ENCODE measurements around the gene KYAT1. TPM values are rescaled to one million over a fixed set of nuclear protein-coding genes. Genes with fewer than 3 reads are reported as not detected.
"Not testable (repeated sequence)": the region's sequence is repeated elsewhere in the genome, so short reads cannot be mapped to it uniquely, and the experiment has no call there.

The KYAT1 gene
- total RNA-seq, 2 experiments from 2014 or later, result 17.0 to 18.6 TPM

GRCh38 chr9:128847803-128848202, 33.9 kb downstream of the KYAT1 start:
- Mint-ChIP-seq H3K4me1 (ENCODE audit: low read depth) (no peaks in the 10 kb centered on the region), H3K27me3 (no peaks in the 10 kb centered on the region), H3K36me3 (ENCODE audit: low read depth) (peaks cover 16% of the 10 kb centered on the region), H3K27ac (no peak overlapping the region), H3K4me3 (no peak overlapping the region), H3K9me3 (peaks cover 15% of the 10 kb centered on the region)
- CTCF ChIA-PET, result interaction anchor here (0.7 kb wide), 1 partner anchor 145 kb away, joined by 3 read pairs; no protein-coding TSS in a partner anchor
- no peak for ATAC-seq
- intact Hi-C loops (cut with micrococcal nuclease), result no loop called here
- no peak for DNase-seq
- no peak for TF ChIP-seq CTCF (IDR thresholded peaks at IDR 0.05)
- POLR2A ChIA-PET, result no interaction called here

- H3K9me3 Mint-ChIP-seq, result peaks cover 15% of the 10 kb centered on the region
- ChIA-PET POLR2A (no interaction called here), CTCF (no interaction called here)
- H3K27me3 Mint-ChIP-seq, result no peaks in the 10 kb centered on the region
- H3K4me1 Mint-ChIP-seq (ENCODE audit: low read depth), result no peaks in the 10 kb centered on the region
- peaks cover 19% of the 10 kb centered on the region for H3K36me3 Mint-ChIP-seq (ENCODE audit: low read depth)
- no peak for ATAC-seq
- no peak overlapping the region for H3K4me3 Mint-ChIP-seq
- no peak for TF ChIP-seq CTCF (IDR thresholded peaks at IDR 0.05)
- DNase-seq, result no peak
- intact Hi-C loops (cut with micrococcal nuclease), result no loop called here
- no peak overlapping the region for H3K27ac Mint-ChIP-seq
Observed at GRCh38 chr9:128846680-128847030, 35.1 kb downstream of the KYAT1 start.

GRCh38 chr9:128845186-128845931, 36.4 kb downstream of the KYAT1 start:
- Mint-ChIP-seq H3K4me3 (no peak overlapping the region), H3K9me3 (peaks cover 3% of the 10 kb centered on the region), H3K4me1 (ENCODE audit: low read depth) (no peaks in the 10 kb centered on the region), H3K36me3 (ENCODE audit: low read depth) (peaks cover 8% of the 10 kb centered on the region), H3K27ac (no peak overlapping the region), H3K27me3 (no peaks in the 10 kb centered on the region)
- DNase-seq (no peak), ATAC-seq (no peak)
- ChIA-PET CTCF (interaction anchor here (1.0 to 2.5 kb wide), 3 partner anchors 27 to 287 kb away, joined by 3 to 17 read pairs (median 6); partner anchors contain the start of gene ENDOG), POLR2A (no interaction called here)
- no peak for TF ChIP-seq CTCF (IDR thresholded peaks at IDR 0.05)
- intact Hi-C loops (cut with micrococcal nuclease), result no loop called here

GRCh38 chr9:128843171-128843570, 38.6 kb downstream of the KYAT1 start:
- H3K36me3 Mint-ChIP-seq (ENCODE audit: low read depth); H3K4me3 Mint-ChIP-seq; intact Hi-C loops (cut with micrococcal nuclease); CTCF ChIA-PET; ATAC-seq; H3K9me3 Mint-ChIP-seq; H3K27ac Mint-ChIP-seq; DNase-seq; H3K27me3 Mint-ChIP-seq; H3K4me1 Mint-ChIP-seq (ENCODE audit: low read depth): not testable (repeated sequence)
- POLR2A ChIA-PET, result interaction anchor here (0.6 to 0.7 kb wide), 3 partner anchors 13 to 218 kb away, joined by 3 read pairs; no protein-coding TSS in a partner anchor

- Mint-ChIP-seq H3K9me3 (no peaks in the 10 kb centered on the region), H3K27ac (no peak overlapping the region), H3K4me1 (ENCODE audit: low read depth) (no peaks in the 10 kb centered on the region), H3K4me3 (no peak overlapping the region), H3K36me3 (ENCODE audit: low read depth) (peaks cover 4% of the 10 kb centered on the region), H3K27me3 (no peaks in the 10 kb centered on the region)
- POLR2A ChIA-PET, result no interaction called here
- ATAC-seq (no peak), DNase-seq (no peak)
- CTCF ChIA-PET, result interaction anchor here (1.8 kb wide), 1 partner anchor 86 kb away, joined by 5 read pairs; no protein-coding TSS in a partner anchor
- TF ChIP-seq CTCF (IDR thresholded peaks at IDR 0.05), result no peak
- intact Hi-C loops (cut with micrococcal nuclease), result no loop called here
Observed at GRCh38 chr9:128841694-128842492, 39.9 kb downstream of the KYAT1 start.
